NB4 (cell line): ENCODE results near the gene SCD5.

Experiments used
- DNase-seq: peaks from one replicate; pipeline ENCODE4 v3.0.0; 2010; ENCODE audit warnings: low read depth
- H3K4me3 ChIP-seq: one replicate; pipeline ENCODE4 v1.5.1; 2011; ENCODE audit warnings: mild to moderate bottlenecking, low read depth, low read length, moderate library complexity
- CTCF ChIP-seq: IDR thresholded peaks from one replicate; pipeline ENCODE4 v1.5.1; 2012; ENCODE audit warnings: low read depth, low read length
- MAX ChIP-seq: IDR thresholded peaks from 2 replicates; pipeline ENCODE4 v1.6.1; 2011; ENCODE audit warnings: low read depth, low read length
- MYC ChIP-seq: IDR thresholded peaks from 2 replicates; pipeline ENCODE4 v1.6.1; 2011; ENCODE audit warnings: low read depth, low read length
- POLR2A ChIP-seq: IDR thresholded peaks from 2 replicates; pipeline ENCODE4 v1.6.1; 2011; ENCODE audit warnings: mild to moderate bottlenecking; ENCODE audit not compliant: insufficient read length; ENCODE audit errors: extremely low read depth

SCD5 gene

DNA sequence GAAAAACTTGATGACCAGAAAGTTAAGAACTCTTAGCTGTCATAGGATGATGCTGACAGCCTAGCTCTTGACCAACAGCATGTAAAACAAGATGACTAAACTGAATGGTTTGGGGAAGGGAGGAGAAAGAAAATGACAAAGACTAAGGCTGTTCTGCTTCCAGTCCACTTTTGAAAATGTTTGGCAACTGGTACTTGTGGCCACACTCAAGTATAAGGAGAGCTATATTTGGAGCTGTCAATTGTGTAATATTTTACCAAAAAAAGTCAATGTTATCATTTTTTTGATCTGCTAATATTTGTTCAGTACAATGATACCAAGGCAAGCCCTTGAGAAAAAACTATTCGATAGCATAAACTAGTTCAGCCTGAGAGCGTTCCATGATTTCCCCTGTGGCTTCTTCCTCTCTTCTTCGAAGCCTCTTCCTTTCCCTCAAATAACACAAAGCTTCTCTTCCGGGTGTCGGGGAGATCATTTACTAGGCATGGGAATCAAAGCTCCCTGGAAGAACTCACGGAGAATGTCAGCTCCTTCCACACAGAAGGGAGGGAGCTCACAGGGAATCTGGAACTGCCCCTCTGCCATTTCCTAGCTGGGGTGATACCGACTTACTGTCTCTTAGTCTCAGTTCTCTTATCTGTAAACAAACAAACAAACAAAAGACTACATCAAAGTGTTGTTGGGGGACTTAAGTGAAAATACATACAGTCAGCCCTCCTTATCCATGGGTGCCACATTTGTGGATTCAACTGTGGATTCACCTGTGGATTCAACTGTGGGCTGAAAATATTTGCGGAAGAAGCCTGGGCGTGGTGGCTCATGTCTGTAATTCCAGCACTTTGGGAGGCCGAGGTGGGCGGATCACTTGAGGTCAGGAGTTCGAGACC lies 82.6 kb downstream of the SCD5 start:
- H3K4me3 ChIP-seq, result no peak overlapping the region
- peak; percentile 9 for DNase-seq

GRCh38 chr4:82713856-82714255 lies 84.7 kb downstream of the SCD5 start:
- TF ChIP-seq POLR2A, result no peak
- TF ChIP-seq MYC, result no peak
- TF ChIP-seq CTCF, result no peak
- TF ChIP-seq MAX, result no peak
- no peak for DNase-seq
- H3K4me3 ChIP-seq, result no peak overlapping the region

More for the DNA sequence above, 82.6 kb downstream of the SCD5 start:
- TF ChIP-seq POLR2A, result no peak
- no peak for TF ChIP-seq CTCF
- TF ChIP-seq MYC, result no peak
- TF ChIP-seq MAX, result no peak

- H3K4me3 ChIP-seq, result no peak overlapping the region
- no peak for DNase-seq
- no peak for TF ChIP-seq POLR2A
- TF ChIP-seq MAX, result no peak
- TF ChIP-seq CTCF, result no peak
- no peak for TF ChIP-seq MYC
These were observed 86.0 kb downstream of the SCD5 start for GRCh38 chr4:82712561-82712960.

DNA sequence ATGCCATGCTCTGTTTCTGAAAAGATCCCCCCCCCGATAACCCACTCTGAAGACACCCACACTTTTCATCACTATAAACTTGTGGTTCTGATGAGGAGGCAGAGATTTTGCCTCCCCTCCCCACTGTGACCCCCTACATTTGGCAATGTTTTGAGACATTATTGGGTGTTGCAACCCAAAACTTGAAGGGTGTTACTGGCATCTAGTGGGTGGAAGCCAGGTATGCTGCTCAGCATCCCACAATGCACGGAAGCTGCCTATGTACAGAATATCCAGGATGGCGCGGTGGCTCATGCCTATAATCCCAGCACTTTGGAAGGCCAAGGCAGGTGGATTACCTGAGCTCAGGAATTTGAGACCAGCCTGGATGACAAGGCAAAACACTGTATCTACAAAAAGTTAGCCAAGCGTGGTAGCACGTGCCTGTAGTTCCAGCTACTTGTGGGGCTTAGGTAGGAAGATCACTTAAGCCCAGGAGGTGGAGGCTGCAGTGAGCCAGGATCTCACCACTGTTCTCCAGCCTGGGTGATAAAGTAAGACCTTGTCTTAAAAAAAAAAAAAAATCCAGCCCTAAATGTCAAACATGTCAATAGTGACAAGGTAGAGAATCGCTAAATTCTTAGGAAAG lies 87.3 kb downstream of the SCD5 start:
- H3K4me3 ChIP-seq, result no peak overlapping the region
- no peak for TF ChIP-seq MYC
- TF ChIP-seq POLR2A, result no peak
- TF ChIP-seq MAX, result no peak
- TF ChIP-seq CTCF, result no peak
- peak; percentile 10 for DNase-seq

DNA sequence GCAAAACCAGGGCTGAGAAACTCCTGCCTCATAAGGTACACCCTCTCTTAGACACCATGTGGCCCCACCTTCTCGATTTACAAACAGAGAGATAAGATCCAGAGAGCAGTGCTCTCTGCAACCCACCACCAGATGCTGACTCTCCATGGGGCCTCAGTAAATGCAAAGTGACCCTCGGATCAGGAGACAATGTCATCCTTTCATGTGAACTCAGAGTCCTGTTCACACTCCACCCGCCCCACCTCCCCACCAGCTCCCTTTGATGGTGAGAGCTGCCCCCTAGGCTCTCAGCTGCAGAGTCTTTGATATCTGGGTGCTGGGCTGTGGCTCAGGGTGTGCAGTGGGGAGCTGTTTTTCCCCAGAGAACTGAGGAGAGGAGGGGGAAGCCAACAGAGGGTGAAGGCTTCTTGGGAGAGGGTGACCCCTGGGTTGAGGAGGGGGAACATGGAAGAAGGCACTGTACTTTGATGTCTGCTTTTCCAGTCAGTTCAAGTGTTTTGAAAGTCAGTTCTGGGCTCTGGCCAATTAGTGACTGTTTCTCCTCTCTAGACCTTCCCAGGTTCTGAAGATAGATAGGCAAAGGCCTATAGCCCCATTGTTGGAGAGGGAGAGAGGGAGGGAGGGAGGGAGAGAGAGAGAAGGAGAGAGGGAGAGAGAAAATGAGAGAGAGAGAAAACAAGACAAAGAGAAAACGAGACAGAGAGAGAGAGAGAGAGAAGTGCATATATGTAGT lies 88.2 kb downstream of the SCD5 start:
- DNase-seq, result no peak
- no peak for TF ChIP-seq MYC
- TF ChIP-seq MAX, result no peak
- no peak for TF ChIP-seq POLR2A
- no peak for TF ChIP-seq CTCF
- no peak overlapping the region for H3K4me3 ChIP-seq
